Vagina (tissue), 2 donors: ENCODE data around the gene BIVM. TPM values are rescaled to one million over a fixed set of nuclear protein-coding genes. Genes with fewer than 3 reads are reported as not detected.

Experiments used
- DNase-seq, 2 donors: peaks; one replicate each; pipeline ENCODE4 v3.0.0-alpha.2; 2017; ENCODE audit errors: extremely low spot score in 2 of 2
- H3K27ac ChIP-seq: fragments of 200-600 bp; sonication (generic); one replicate; pipeline ENCODE4 v1.5.1; 2019
- H3K27me3 ChIP-seq: fragments of 200-600 bp; sonication (generic); one replicate; pipeline ENCODE4 v1.5.1; 2019
- H3K36me3 ChIP-seq, 2 donors: fragments of 200-600 bp; sonication (generic); one replicate each; pipeline ENCODE4 v1.5.1; 2017 to 2019
- H3K4me1 ChIP-seq: fragments of 200-600 bp; sonication (generic); one replicate; pipeline ENCODE4 v1.5.1; 2019
- H3K4me3 ChIP-seq, 2 donors: fragments of 200-600 bp; sonication (generic); 1 replicate in 1 of 2; 2 replicates in 1 of 2; pipeline ENCODE4 v1.5.1; 2016 to 2019
- H3K9me3 ChIP-seq: fragments of 200-600 bp; sonication (generic); one replicate; pipeline ENCODE4 v1.5.1; 2019
- POLR2A ChIP-seq, 2 donors: fragments of 450-650 bp; IDR thresholded peaks; one replicate each; pipeline ENCODE4 v1.6.1; 2017; ENCODE audit warnings: antibody characterized with exemption in 2 of 2, mild to moderate bottlenecking in 2 of 2, moderate library complexity in 2 of 2
- POLR2AphosphoS5 ChIP-seq, 2 donors: sonication (generic); formaldehyde crosslinking; IDR thresholded peaks; one replicate each; pipeline ENCODE4 v1.9.0; 2017; ENCODE audit warnings: antibody characterized with exemption in 2 of 2, mild to moderate bottlenecking in 2 of 2, low read depth in 1 of 2; ENCODE audit not compliant: insufficient read depth in 1 of 2
- intact Hi-C: fragments of 100-400 bp; cut with DNase I; formaldehyde crosslinking; loops from one replicate; pipeline ENCODE4 v1.15.1; 2023
- total RNA-seq: library from RNA; depleted of rRNA; stranded (reverse); fragments of >200 nt; gene quantifications from one replicate; pipeline ENCODE4 v1.2.3, GENCODE V29; 2016
- TF ChIP-seq, protein P1 (sequence below), 3 experiments: fragments of 450-650 bp in 2 of 3; fragments of 200-600 bp in 1 of 3; sonication (generic) in 1 of 3; IDR thresholded peaks; one replicate each; pipeline ENCODE4 v1.5.1; 2017 to 2019; ENCODE audit warnings: antibody characterized with exemption in 3 of 3, mild to moderate bottlenecking in 2 of 3, moderate library complexity in 2 of 3

BIVM gene
- total RNA-seq, 1 donor from 2014 or later: 12.3 TPM

DNA sequence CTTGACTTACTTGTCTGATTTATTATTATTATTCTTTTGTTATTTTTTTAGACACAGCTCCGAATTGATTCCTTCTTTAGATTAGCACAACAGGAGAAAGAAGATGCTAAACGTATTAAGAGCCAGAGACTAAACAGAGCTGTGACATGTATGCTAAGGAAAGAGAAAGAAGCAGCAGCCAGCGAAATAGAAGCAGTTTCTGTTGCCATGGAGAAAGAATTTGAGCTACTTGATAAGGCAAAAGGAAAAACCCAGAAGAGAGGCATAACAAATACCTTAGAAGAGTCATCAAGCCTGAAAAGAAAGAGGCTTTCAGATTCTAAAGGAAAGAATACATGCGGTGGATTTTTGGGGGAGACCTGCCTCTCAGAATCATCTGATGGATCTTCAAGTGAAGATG, 76.3 kb downstream of the BIVM start:
- TF ChIP-seq POLR2AphosphoS5 (IDR thresholded peaks at IDR 0.05; ENCODE audit: insufficient read depth in 1 of 2, low read depth in 1 of 2) (no peak), POLR2A (IDR thresholded peaks at IDR 0.05) (no peak)
- TF ChIP-seq, protein P1, sequence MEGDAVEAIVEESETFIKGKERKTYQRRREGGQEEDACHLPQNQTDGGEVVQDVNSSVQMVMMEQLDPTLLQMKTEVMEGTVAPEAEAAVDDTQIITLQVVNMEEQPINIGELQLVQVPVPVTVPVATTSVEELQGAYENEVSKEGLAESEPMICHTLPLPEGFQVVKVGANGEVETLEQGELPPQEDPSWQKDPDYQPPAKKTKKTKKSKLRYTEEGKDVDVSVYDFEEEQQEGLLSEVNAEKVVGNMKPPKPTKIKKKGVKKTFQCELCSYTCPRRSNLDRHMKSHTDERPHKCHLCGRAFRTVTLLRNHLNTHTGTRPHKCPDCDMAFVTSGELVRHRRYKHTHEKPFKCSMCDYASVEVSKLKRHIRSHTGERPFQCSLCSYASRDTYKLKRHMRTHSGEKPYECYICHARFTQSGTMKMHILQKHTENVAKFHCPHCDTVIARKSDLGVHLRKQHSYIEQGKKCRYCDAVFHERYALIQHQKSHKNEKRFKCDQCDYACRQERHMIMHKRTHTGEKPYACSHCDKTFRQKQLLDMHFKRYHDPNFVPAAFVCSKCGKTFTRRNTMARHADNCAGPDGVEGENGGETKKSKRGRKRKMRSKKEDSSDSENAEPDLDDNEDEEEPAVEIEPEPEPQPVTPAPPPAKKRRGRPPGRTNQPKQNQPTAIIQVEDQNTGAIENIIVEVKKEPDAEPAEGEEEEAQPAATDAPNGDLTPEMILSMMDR (IDR thresholded peaks at IDR 0.05): no peak
- DNase-seq: no peak
- Histone ChIP-seq H3K27me3 (no peaks in the 10 kb centered on the region), H3K36me3 (peaks cover 0 to 47% of the 10 kb centered on the region in 2 donors), H3K4me1 (peaks cover 9% of the 10 kb centered on the region), H3K27ac (no peak overlapping the region), H3K9me3 (no peaks in the 10 kb centered on the region), H3K4me3 (no peak overlapping the region)
- intact Hi-C loops: no loop called here

DNA sequence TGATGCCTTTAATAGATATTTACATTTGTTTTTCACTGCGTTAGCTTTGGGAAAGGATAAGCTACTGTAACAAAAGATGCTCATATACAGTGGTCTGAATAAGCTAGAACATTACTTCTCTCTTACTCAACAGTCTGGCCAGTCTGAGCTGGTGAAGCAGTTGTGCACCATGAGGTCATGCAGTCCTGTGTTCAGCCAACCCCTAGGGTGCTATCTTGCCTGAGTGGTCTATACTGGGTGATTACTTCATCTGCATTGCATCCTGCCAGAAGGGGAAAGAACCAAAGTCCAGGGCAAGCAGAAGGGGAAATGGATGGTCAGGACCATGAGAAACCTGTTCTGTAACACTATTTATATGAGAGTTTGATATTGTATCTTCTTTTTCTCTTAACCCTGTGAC, 78.4 kb downstream of the BIVM start:
- TF ChIP-seq, protein P1 (IDR thresholded peaks at IDR 0.05): no peak
- TF ChIP-seq POLR2AphosphoS5 (IDR thresholded peaks at IDR 0.05; ENCODE audit: insufficient read depth in 1 of 2, low read depth in 1 of 2) (no peak), POLR2A (IDR thresholded peaks at IDR 0.05) (no peak)
- no peak overlapping the region for H3K4me3 ChIP-seq
- no peaks in the 10 kb centered on the region for H3K27me3 ChIP-seq
- intact Hi-C loops: no loop called here
- H3K36me3 ChIP-seq: peaks cover 0 to 41% of the 10 kb centered on the region in 2 donors
- H3K27ac ChIP-seq: no peak overlapping the region
- no peaks in the 10 kb centered on the region for H3K9me3 ChIP-seq
- DNase-seq: no peak
- H3K4me1 ChIP-seq: no peaks in the 10 kb centered on the region

GRCh38 chr13:102878481-102878880, 79.6 kb downstream of the BIVM start:
- H3K4me1 ChIP-seq: no peaks in the 10 kb centered on the region
- H3K36me3 ChIP-seq: peaks cover 0 to 29% of the 10 kb centered on the region in 2 donors
- intact Hi-C loops: no loop called here
- no peaks in the 10 kb centered on the region for H3K9me3 ChIP-seq
- no peak for DNase-seq
- no peak overlapping the region for H3K4me3 ChIP-seq
- no peak overlapping the region for H3K27ac ChIP-seq
- H3K27me3 ChIP-seq: no peaks in the 10 kb centered on the region
- no peak for TF ChIP-seq POLR2AphosphoS5 (IDR thresholded peaks at IDR 0.05; ENCODE audit: insufficient read depth in 1 of 2, low read depth in 1 of 2)
- TF ChIP-seq POLR2A (IDR thresholded peaks at IDR 0.05): no peak
- TF ChIP-seq, protein P1 (IDR thresholded peaks at IDR 0.05): no peak

GRCh38 chr13:102879793-102880499, 81.0 kb downstream of the BIVM start:
- H3K27me3 ChIP-seq: no peaks in the 10 kb centered on the region
- H3K27ac ChIP-seq: no peak overlapping the region
- no peak overlapping the region for H3K4me3 ChIP-seq
- no peak for DNase-seq
- H3K4me1 ChIP-seq: no peaks in the 10 kb centered on the region
- no peaks in the 10 kb centered on the region for H3K9me3 ChIP-seq
- intact Hi-C loops: no loop called here
- TF ChIP-seq POLR2A (IDR thresholded peaks at IDR 0.05) (no peak), POLR2AphosphoS5 (IDR thresholded peaks at IDR 0.05; ENCODE audit: insufficient read depth in 1 of 2, low read depth in 1 of 2) (no peak)
- TF ChIP-seq, protein P1 (IDR thresholded peaks at IDR 0.05): no peak
- H3K36me3 ChIP-seq: peaks cover 0 to 22% of the 10 kb centered on the region in 2 donors
